ENCODE measurements around the gene MACROD2.
"Not testable (repeated sequence)": the region's sequence is repeated elsewhere in the genome, so short reads cannot be mapped to it uniquely, and the experiment has no call there.

Gene MACROD2

DNA sequence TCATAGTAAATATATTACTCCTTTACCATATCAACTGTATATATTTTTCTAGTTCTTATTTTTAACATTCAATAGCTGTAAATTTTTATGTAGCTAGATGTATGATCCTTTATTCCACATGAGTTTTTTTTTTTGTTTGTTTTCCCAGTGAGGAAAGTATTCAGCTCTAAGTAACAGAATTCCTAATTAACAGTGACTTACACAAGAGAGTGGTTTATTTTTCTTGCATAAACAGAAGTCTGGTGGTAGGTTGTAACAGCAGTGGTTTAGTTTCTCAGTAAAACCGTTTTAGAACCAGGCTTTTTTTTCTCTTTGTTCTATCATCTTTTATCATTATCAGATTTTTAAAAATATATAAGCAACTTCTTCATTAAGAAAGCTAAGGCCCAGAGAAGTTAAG lies 459.0 kb downstream of the MACROD2 start (continued):
- TF ChIP-seq ZNF449 (tag by site-specific recombination; IDR thresholded peaks at IDR 0.05) (no peak), ZNF837 (tag by site-specific recombination; IDR thresholded peaks at IDR 0.05) (no peak)

DNA sequence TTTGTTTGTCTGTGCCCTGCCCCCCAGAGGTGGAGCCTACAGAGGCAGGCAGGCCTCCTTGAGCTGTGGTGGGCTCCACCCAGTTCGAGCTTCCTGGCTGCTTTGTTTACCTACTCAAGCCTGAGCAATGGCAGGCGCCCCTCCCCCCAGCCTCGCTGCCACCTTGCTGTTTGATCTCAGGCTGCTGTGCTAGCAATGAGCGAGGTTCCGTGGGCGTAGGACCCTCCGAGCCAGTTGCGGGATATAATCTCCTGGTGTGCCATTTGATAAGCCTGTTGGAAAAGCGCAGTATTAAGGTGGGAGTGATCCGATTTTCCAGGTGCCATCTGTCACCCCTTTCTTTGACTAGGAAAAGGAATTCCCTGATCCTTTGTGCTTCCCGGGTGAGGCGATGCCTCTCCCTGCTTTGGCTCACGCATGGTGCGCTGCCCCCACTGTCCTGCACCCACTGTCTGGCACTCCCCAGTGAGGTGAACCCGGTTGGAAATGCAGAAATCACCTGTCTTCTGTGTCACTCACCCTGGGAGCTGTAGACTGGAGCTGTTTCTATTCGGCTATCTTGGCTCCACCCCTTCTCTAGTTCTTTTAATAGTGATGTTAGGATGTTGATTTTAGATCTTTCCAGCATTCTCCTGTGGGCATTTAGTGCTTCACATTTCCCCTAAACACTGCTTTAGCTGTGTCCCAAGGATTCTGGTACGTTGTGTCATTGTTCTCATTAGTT lies 471.9 kb downstream of the MACROD2 start:
- POLR2A ChIA-PET; H3K36me3 ChIP-seq (ENCODE audit: control insufficient read depth in 2 of 2, insufficient read depth in 1 of 2, low read length in 2 of 2); H3K9me3 ChIP-seq (ENCODE audit: control insufficient read depth, insufficient read depth, low read depth, low read length); H3K27ac ChIP-seq (ENCODE audit: extremely low read depth, low read depth, low read length); H3K4me3 ChIP-seq (ENCODE audit: low read depth, low read length); H3K4me1 ChIP-seq (ENCODE audit: control insufficient read depth, insufficient read depth, low read length): not testable (repeated sequence)
- CTCF ChIA-PET: interaction anchor here (1.3 kb wide), 1 partner anchor 35 kb away, joined by 3 read pairs; no protein-coding TSS in a partner anchor

DNA sequence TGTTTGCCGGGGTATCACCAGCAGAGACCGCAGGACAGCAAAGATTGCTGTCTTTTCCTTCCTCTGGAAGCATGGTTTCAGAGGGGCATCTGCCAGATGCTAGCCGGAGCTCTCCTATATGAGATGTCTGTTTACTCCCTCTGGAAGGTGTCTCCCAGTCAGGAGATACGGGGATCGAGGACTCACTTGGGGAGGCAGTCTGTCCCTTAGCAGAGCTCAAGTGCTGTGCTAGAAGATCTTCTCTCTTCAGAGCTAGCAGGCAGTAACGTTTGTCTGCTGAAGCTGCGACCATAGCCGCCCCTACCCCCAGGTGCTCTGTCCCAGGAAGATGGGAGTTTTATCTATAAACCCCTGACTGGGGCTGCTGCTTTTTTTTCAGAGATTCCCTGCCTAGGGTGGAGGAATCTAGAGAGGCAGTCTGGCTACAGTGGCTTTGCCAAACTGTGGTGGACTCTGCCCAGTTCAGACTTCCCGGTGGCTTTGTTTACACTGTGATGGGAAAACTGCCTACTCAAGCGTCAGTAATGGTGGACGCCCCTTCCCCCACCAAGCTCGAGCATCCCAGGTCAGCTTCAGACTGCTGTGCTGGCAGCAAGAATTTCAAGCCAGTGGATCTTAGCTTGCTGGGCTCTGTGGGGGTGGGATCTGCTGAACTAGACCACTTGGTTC lies 475.0 kb downstream of the MACROD2 start:
- TF ChIP-seq ZNF791 (tag by site-specific recombination; IDR thresholded peaks at IDR 0.05) (no peak), ZNF19 (tag by site-specific recombination; IDR thresholded peaks at IDR 0.05; ENCODE audit: low read depth) (no peak)
- Histone ChIP-seq H3K27ac (ENCODE audit: extremely low read depth, low read depth, low read length) (no peak overlapping the region), H3K4me3 (ENCODE audit: low read depth, low read length) (no peak overlapping the region), H3K4me1 (ENCODE audit: control insufficient read depth, insufficient read depth, low read length) (no peaks in the 10 kb centered on the region), H3K9me3 (ENCODE audit: control insufficient read depth, insufficient read depth, low read depth, low read length) (no peaks in the 10 kb centered on the region), H3K36me3 (ENCODE audit: control insufficient read depth in 2 of 2, insufficient read depth in 1 of 2, low read length in 2 of 2) (no peaks in the 10 kb centered on the region)
- ChIA-PET POLR2A (no interaction called here), CTCF (no interaction called here)

GRCh38 chr20:14470977-14471661 lies 475.8 kb downstream of the MACROD2 start:
- Histone ChIP-seq H3K27ac (ENCODE audit: extremely low read depth, low read depth, low read length) (no peak overlapping the region), H3K36me3 (ENCODE audit: control insufficient read depth in 2 of 2, insufficient read depth in 1 of 2, low read length in 2 of 2) (no peaks in the 10 kb centered on the region), H3K4me1 (ENCODE audit: control insufficient read depth, insufficient read depth, low read length) (no peaks in the 10 kb centered on the region), H3K9me3 (ENCODE audit: control insufficient read depth, insufficient read depth, low read depth, low read length) (no peaks in the 10 kb centered on the region), H3K4me3 (ENCODE audit: low read depth, low read length) (no peak overlapping the region)
- ChIA-PET POLR2A (no interaction called here), CTCF (no interaction called here)
- TF ChIP-seq ZNF311 (tag by site-specific recombination; IDR thresholded peaks at IDR 0.05; ENCODE audit: borderline replicate concordance): no peak
- no peak for TF ChIP-seq ZSCAN23 (tag by site-specific recombination; IDR thresholded peaks at IDR 0.05)
- no peak for TF ChIP-seq ZNF654 (tag by site-specific recombination; IDR thresholded peaks at IDR 0.05; ENCODE audit: low read depth)
- no peak for TF ChIP-seq ZNF518A (tag by site-specific recombination; conservative IDR thresholded peaks at IDR 0.05; ENCODE audit: low read depth)
